ENCODE measurements around the gene PLRG1. TPM values are rescaled to one million over a fixed set of nuclear protein-coding genes. Genes with fewer than 3 reads are reported as not detected.
A peak's percentile ranks its signal among the peaks of the same experiment; 100 is the strongest.

PLRG1 gene
- total RNA-seq, 1 donor from 2014 or later = 28.3 TPM

- ATAC-seq (no peak), DNase-seq (ENCODE audit: low spot score) (no peak)
These were observed 22.9 kb downstream of the PLRG1 start for GRCh38 chr4:154527308-154527707.

- DNase-seq (ENCODE audit: low spot score) (no peak), ATAC-seq (no peak)
These were observed 24.0 kb downstream of the PLRG1 start for GRCh38 chr4:154526151-154526550.

- ATAC-seq = no peak
- DNase-seq (ENCODE audit: low spot score) = no peak
These were observed 28.6 kb downstream of the PLRG1 start for GRCh38 chr4:154521607-154522006.

- DNase-seq (ENCODE audit: low spot score) = no peak
- ATAC-seq = no peak
These were observed 31.0 kb downstream of the PLRG1 start for GRCh38 chr4:154519214-154519613.

GRCh38 chr4:154517591-154517990, 32.6 kb downstream of the PLRG1 start:
- ATAC-seq (no peak), DNase-seq (ENCODE audit: low spot score) (no peak)

- no peak for ATAC-seq
- no peak for DNase-seq (ENCODE audit: low spot score)
These were observed 33.7 kb downstream of the PLRG1 start for GRCh38 chr4:154516318-154517029.

GRCh38 chr4:154511981-154512380, 38.2 kb downstream of the PLRG1 start:
- DNase-seq (ENCODE audit: low spot score) (no peak), ATAC-seq (no peak)

- no peak for ATAC-seq
These were observed 38.7 kb downstream of the PLRG1 start for GRCh38 chr4:154511548-154511947.

GRCh38 chr4:154507156-154507555, 43.0 kb downstream of the PLRG1 start:
- ATAC-seq (no peak), DNase-seq (ENCODE audit: low spot score) (no peak)

More at GRCh38 chr4:154511548-154511947, 38.7 kb downstream of the PLRG1 start:
- DNase-seq (ENCODE audit: low spot score) = no peak

GRCh38 chr4:154506253-154506652, 43.9 kb downstream of the PLRG1 start:
- ATAC-seq = peak; percentile 89
- no peak for DNase-seq (ENCODE audit: low spot score)

- peak; percentile 73 for ATAC-seq
- DNase-seq (ENCODE audit: low spot score) = no peak
These were observed 46.6 kb downstream of the PLRG1 start for GRCh38 chr4:154503598-154503997.

GRCh38 chr4:154502111-154502510, 48.1 kb downstream of the PLRG1 start:
- ATAC-seq (no peak), DNase-seq (ENCODE audit: low spot score) (no peak)

GRCh38 chr4:154497889-154498288, 52.3 kb downstream of the PLRG1 start:
- ATAC-seq = no peak
- no peak for DNase-seq (ENCODE audit: low spot score)

GRCh38 chr4:154495867-154496266, 54.3 kb downstream of the PLRG1 start:
- no peak for ATAC-seq

GRCh38 chr4:154492288-154492687, 57.9 kb downstream of the PLRG1 start:
- DNase-seq (ENCODE audit: low spot score) = no peak
- ATAC-seq = no peak

More at GRCh38 chr4:154495867-154496266, 54.3 kb downstream of the PLRG1 start:
- DNase-seq (ENCODE audit: low spot score) = no peak

- ATAC-seq (peak; percentile 91), DNase-seq (ENCODE audit: low spot score) (peak; percentile 57)
These were observed 58.6 kb downstream of the PLRG1 start, which contains the start of gene DCHS2 for GRCh38 chr4:154491341-154492271. Gene DCHS2 (minus strand): TSS chr4:154491799. CDS start chr4:154491355, 444 bp downstream.

GRCh38 chr4:154490583-154491340, 59.4 kb downstream of the PLRG1 start:
- no peak for DNase-seq (ENCODE audit: low spot score)

GRCh38 chr4:154490234-154490582, 60.0 kb downstream of the PLRG1 start:
- ATAC-seq = no peak
- no peak for DNase-seq (ENCODE audit: low spot score)

More at GRCh38 chr4:154490583-154491340, 59.4 kb downstream of the PLRG1 start:
- ATAC-seq = peak; percentile 34

GRCh38 chr4:154489558-154490233, 60.5 kb downstream of the PLRG1 start:
- ATAC-seq = no peak
- DNase-seq (ENCODE audit: low spot score) = no peak

- ATAC-seq = no peak
- no peak for DNase-seq (ENCODE audit: low spot score)
These were observed 63.1 kb downstream of the PLRG1 start for GRCh38 chr4:154487145-154487544.
